Liver (tissue), 9 donors: ENCODE measurements around the gene H2AZ2. TPM values are rescaled to one million over a fixed set of nuclear protein-coding genes. Genes with fewer than 3 reads are reported as not detected.

Source experiments
- DNase-seq: peaks from one replicate; pipeline ENCODE4 v3.0.0-alpha.2; 2017; ENCODE audit warnings: low spot score
- H3K27ac ChIP-seq, 2 donors: one replicate each; pipeline ENCODE4 v1.7.0; 2013; ENCODE audit warnings: inconsistent platforms in 2 of 2, low read length in 2 of 2, control low read depth in 1 of 2, low read depth in 1 of 2, mild to moderate bottlenecking in 1 of 2
- H3K27me3 ChIP-seq, 4 donors: one replicate each; pipeline versions ENCODE4 v1.6.1 to v1.7.0; 2013; ENCODE audit warnings: low read length in 3 of 4, inconsistent platforms in 1 of 4, mild to moderate bottlenecking in 1 of 4, moderate library complexity in 1 of 4; ENCODE audit not compliant: control insufficient read depth in 4 of 4, insufficient read depth in 4 of 4
- H3K36me3 ChIP-seq, 4 donors: one replicate each; pipeline versions ENCODE4 v1.6.1 to v1.7.0; 2013; ENCODE audit warnings: low read length in 3 of 4, mild to moderate bottlenecking in 3 of 4, low read depth in 1 of 4, moderate library complexity in 1 of 4; ENCODE audit not compliant: control insufficient read depth in 4 of 4, insufficient read depth in 3 of 4
- H3K4me1 ChIP-seq, 4 donors: one replicate each; pipeline versions ENCODE4 v1.6.1 to v1.7.0; 2013; ENCODE audit warnings: low read length in 3 of 4, mild to moderate bottlenecking in 3 of 4, moderate library complexity in 1 of 4; ENCODE audit not compliant: control insufficient read depth in 4 of 4, insufficient read depth in 4 of 4
- H3K4me3 ChIP-seq, 3 donors: one replicate each; pipeline versions ENCODE4 v1.6.1 to v1.7.0; 2013; ENCODE audit warnings: low read length in 3 of 3, control low read depth in 1 of 3, low read depth in 1 of 3, mild to moderate bottlenecking in 1 of 3
- H3K9ac ChIP-seq, 2 donors: one replicate each; pipeline ENCODE4 v1.7.0; 2013; ENCODE audit warnings: low read length in 2 of 2, mild to moderate bottlenecking in 2 of 2, moderate library complexity in 2 of 2, control low read depth in 1 of 2, low read depth in 1 of 2
- H3K9me3 ChIP-seq, 4 donors: one replicate each; pipeline versions ENCODE4 v1.6.1 to v1.7.0; 2013; ENCODE audit warnings: low read length in 3 of 4; ENCODE audit not compliant: control insufficient read depth in 4 of 4
- EGR1 ChIP-seq, 2 donors: IDR thresholded peaks; 2 replicates each; pipeline ENCODE4 v1.6.1; 2016 to 2018; ENCODE audit warnings: antibody characterized with exemption in 2 of 2, low read depth in 2 of 2
- FOXA2 ChIP-seq: IDR thresholded peaks from 2 replicates; pipeline ENCODE4 v1.6.1; 2016; ENCODE audit warnings: antibody characterized with exemption
- GABPA ChIP-seq, 2 donors: IDR thresholded peaks in 1 of 2; conservative IDR thresholded peaks in 1 of 2; 2 replicates each; pipeline ENCODE4 v1.6.1; 2016; ENCODE audit warnings: antibody characterized with exemption in 2 of 2, mild to moderate bottlenecking in 1 of 2, moderate library complexity in 1 of 2
- HNF4A ChIP-seq, 2 donors: conservative IDR thresholded peaks; 2 replicates each; pipeline ENCODE4 v1.6.1; 2016; ENCODE audit warnings: antibody characterized with exemption in 2 of 2, mild to moderate bottlenecking in 2 of 2
- HNF4G ChIP-seq: IDR thresholded peaks from 2 replicates; pipeline ENCODE4 v1.6.1; 2016; ENCODE audit warnings: antibody characterized with exemption
- JUND ChIP-seq, 2 donors: IDR thresholded peaks; 2 replicates each; pipeline ENCODE4 v1.6.1; 2016; ENCODE audit warnings: antibody characterized with exemption in 2 of 2
- NR2F2 ChIP-seq: IDR thresholded peaks from 2 replicates; pipeline ENCODE4 v1.6.1; 2016; ENCODE audit warnings: antibody characterized with exemption
- SP1 ChIP-seq: IDR thresholded peaks from 2 replicates; pipeline ENCODE4 v1.6.1; 2018; ENCODE audit warnings: antibody characterized with exemption, mild to moderate bottlenecking
- TAF1 ChIP-seq: conservative IDR thresholded peaks from 2 replicates; pipeline ENCODE4 v1.6.1; 2016; ENCODE audit warnings: antibody characterized with exemption, mild to moderate bottlenecking
- YY1 ChIP-seq: IDR thresholded peaks from 2 replicates; pipeline ENCODE4 v1.6.1; 2016; ENCODE audit warnings: antibody characterized with exemption, mild to moderate bottlenecking
- WGBS: extraction: QIAGEN DNeasy Blood & Tissue Kit; methylation state at CpG from one replicate; pipeline ENCODE4 v1.1.7; 2013; 5-methylcytosine and 5-hydroxymethylcytosine counted together
- polyA plus RNA-seq, 2 donors: library from polyadenylated mRNA; stranded (reverse) in 1 of 2; unstranded in 1 of 2; fragments of 200-250 nt in 1 of 2; fragments of >200 nt in 1 of 2; fragmentation: Nextera tagmentation in 1 of 2; extraction: Ambion mirVana in 1 of 2; gene quantifications; one replicate each; pipeline versions ENCODE4 v1.2.1 to v1.2.3, GENCODE V29; 2013 to 2015
- total RNA-seq, 2 donors: library from RNA; depleted of rRNA; stranded (reverse); fragments of >200 nt; gene quantifications; one replicate each; pipeline ENCODE4 v1.2.3, GENCODE V29; 2014
- TF ChIP-seq, protein P1 (sequence below): fragments of 150-350 bp; IDR thresholded peaks from 2 replicates; pipeline ENCODE4 v1.5.1; 2017; ENCODE audit warnings: improper control_type of control experiment, low read depth, low read length; ENCODE audit not compliant: missing input control
- TF ChIP-seq, protein P2 (sequence below): IDR thresholded peaks from 2 replicates; pipeline ENCODE4 v1.6.1; 2016; ENCODE audit warnings: antibody characterized with exemption
- TF ChIP-seq, protein P3 (sequence below): IDR thresholded peaks from 2 replicates; pipeline ENCODE4 v1.6.1; 2016; ENCODE audit warnings: antibody characterized with exemption
- TF ChIP-seq, protein P4 (sequence below): IDR thresholded peaks from 2 replicates; pipeline ENCODE4 v1.6.1; 2016; ENCODE audit warnings: antibody characterized with exemption
- TF ChIP-seq, protein P5 (sequence below): IDR thresholded peaks from 2 replicates; pipeline ENCODE4 v1.6.1; 2016; ENCODE audit warnings: antibody characterized with exemption, mild to moderate bottlenecking
- donor health status: healthy.
- donor health status: healthy.
- donor health status: healthy.
- donor health status: healthy.
- donor health status: healthy.

Gene H2AZ2
- total and polyA plus RNA-seq, 4 donors: 51.3 to 182 (median 69.5) TPM

DNA sequence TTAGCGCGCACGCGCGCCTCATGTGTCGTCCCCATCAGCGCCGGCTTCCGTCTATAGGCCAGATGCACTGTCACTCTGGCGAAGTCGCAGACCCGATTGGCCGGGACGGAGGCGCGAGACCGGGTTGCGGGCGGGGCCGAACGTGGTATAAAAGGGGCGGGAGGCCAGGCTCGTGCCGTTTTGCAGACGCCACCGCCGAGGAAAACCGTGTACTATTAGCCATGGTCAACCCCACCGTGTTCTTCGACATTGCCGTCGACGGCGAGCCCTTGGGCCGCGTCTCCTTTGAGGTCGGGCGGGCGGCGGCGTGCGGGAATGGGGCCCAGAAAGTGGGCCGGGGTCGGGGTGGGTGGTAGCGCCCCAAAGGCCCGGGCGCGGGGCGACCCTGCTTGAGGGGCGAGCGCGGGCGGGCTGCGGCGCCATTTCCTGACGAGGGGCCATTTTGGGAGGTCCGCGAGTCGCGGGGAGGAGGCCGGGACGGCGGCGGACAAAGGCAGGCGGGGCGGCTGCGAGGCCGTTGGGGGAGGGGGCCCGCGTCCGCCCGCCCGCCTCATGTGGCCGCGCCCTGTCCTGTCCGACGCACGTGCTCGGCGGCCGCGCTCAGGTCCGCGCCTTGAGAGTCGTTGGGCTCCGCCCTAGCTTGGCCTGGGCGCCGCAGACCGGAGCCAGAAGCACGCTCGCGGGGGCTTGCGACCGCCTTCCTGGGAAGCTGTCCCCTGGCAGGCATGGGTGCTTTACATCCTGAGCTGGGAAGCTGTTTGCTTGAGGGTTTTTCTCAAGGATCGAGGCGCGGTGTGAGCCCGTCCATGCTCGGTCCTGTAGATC is 51.2 kb downstream of the H2AZ2 start, which contains the start of gene PPIA:
Gene PPIA, plus strand, starts transcription at position 178 of the 825 bp plus-strand sequence. Its CDS starts 44 bp downstream, at position 222.
- peak within 1 kb of the TSS; percentile 61 to 94 (median 92) for H3K4me3 ChIP-seq
- peak; percentile 98 for DNase-seq
- peaks cover 6 to 20% (median 15%) of the 10 kb centered on the region in 4 donors for H3K36me3 ChIP-seq
- H3K27ac ChIP-seq: peak within 1 kb of the TSS; percentile 90 to 100
- H3K9ac ChIP-seq: peak within 1 kb of the TSS; percentile 86 to 97
- no peaks in the 10 kb centered on the region for H3K9me3 ChIP-seq
- under 1% methylated on average over 99 of the region's 99 CpGs for WGBS
- H3K27me3 ChIP-seq: no peaks in the 10 kb centered on the region
- TF ChIP-seq NR2F2: no peak
- TF ChIP-seq TAF1: peak; percentile 64
- TF ChIP-seq HNF4G: no peak
- no peak for TF ChIP-seq FOXA2
- TF ChIP-seq, protein P1, sequence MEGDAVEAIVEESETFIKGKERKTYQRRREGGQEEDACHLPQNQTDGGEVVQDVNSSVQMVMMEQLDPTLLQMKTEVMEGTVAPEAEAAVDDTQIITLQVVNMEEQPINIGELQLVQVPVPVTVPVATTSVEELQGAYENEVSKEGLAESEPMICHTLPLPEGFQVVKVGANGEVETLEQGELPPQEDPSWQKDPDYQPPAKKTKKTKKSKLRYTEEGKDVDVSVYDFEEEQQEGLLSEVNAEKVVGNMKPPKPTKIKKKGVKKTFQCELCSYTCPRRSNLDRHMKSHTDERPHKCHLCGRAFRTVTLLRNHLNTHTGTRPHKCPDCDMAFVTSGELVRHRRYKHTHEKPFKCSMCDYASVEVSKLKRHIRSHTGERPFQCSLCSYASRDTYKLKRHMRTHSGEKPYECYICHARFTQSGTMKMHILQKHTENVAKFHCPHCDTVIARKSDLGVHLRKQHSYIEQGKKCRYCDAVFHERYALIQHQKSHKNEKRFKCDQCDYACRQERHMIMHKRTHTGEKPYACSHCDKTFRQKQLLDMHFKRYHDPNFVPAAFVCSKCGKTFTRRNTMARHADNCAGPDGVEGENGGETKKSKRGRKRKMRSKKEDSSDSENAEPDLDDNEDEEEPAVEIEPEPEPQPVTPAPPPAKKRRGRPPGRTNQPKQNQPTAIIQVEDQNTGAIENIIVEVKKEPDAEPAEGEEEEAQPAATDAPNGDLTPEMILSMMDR: no peak
- TF ChIP-seq HNF4A (conservative IDR thresholded peaks at IDR 0.05): no peak
- peak in 1 of 2 donors; percentile 3 for TF ChIP-seq GABPA (IDR thresholded peaks at IDR 0.05 in 1 of 2, conservative IDR thresholded peaks at IDR 0.05 in 1 of 2)
- TF ChIP-seq, protein P2, sequence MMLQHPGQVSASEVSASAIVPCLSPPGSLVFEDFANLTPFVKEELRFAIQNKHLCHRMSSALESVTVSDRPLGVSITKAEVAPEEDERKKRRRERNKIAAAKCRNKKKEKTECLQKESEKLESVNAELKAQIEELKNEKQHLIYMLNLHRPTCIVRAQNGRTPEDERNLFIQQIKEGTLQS: no peak
- no peak for TF ChIP-seq JUND (IDR thresholded peaks at IDR 0.05)
- TF ChIP-seq, protein P3, sequence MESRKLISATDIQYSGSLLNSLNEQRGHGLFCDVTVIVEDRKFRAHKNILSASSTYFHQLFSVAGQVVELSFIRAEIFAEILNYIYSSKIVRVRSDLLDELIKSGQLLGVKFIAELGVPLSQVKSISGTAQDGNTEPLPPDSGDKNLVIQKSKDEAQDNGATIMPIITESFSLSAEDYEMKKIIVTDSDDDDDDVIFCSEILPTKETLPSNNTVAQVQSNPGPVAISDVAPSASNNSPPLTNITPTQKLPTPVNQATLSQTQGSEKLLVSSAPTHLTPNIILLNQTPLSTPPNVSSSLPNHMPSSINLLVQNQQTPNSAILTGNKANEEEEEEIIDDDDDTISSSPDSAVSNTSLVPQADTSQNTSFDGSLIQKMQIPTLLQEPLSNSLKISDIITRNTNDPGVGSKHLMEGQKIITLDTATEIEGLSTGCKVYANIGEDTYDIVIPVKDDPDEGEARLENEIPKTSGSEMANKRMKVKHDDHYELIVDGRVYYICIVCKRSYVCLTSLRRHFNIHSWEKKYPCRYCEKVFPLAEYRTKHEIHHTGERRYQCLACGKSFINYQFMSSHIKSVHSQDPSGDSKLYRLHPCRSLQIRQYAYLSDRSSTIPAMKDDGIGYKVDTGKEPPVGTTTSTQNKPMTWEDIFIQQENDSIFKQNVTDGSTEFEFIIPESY: no peak
- no peak for TF ChIP-seq EGR1 (IDR thresholded peaks at IDR 0.05; ENCODE audit: low read depth in 2 of 2)
- TF ChIP-seq, protein P4, sequence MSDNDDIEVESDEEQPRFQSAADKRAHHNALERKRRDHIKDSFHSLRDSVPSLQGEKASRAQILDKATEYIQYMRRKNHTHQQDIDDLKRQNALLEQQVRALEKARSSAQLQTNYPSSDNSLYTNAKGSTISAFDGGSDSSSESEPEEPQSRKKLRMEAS: peak; percentile 51
- peak; percentile 5 for TF ChIP-seq YY1
- TF ChIP-seq, protein P5, sequence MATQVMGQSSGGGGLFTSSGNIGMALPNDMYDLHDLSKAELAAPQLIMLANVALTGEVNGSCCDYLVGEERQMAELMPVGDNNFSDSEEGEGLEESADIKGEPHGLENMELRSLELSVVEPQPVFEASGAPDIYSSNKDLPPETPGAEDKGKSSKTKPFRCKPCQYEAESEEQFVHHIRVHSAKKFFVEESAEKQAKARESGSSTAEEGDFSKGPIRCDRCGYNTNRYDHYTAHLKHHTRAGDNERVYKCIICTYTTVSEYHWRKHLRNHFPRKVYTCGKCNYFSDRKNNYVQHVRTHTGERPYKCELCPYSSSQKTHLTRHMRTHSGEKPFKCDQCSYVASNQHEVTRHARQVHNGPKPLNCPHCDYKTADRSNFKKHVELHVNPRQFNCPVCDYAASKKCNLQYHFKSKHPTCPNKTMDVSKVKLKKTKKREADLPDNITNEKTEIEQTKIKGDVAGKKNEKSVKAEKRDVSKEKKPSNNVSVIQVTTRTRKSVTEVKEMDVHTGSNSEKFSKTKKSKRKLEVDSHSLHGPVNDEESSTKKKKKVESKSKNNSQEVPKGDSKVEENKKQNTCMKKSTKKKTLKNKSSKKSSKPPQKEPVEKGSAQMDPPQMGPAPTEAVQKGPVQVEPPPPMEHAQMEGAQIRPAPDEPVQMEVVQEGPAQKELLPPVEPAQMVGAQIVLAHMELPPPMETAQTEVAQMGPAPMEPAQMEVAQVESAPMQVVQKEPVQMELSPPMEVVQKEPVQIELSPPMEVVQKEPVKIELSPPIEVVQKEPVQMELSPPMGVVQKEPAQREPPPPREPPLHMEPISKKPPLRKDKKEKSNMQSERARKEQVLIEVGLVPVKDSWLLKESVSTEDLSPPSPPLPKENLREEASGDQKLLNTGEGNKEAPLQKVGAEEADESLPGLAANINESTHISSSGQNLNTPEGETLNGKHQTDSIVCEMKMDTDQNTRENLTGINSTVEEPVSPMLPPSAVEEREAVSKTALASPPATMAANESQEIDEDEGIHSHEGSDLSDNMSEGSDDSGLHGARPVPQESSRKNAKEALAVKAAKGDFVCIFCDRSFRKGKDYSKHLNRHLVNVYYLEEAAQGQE: peak; percentile 61
- TF ChIP-seq SP1: peak; percentile 93
- peaks cover 3 to 17% (median 10%) of the 10 kb centered on the region in 4 donors for H3K4me1 ChIP-seq
